Cardiac fibroblast (primary cell): ENCODE data around the gene GNB2.

Experiments
- DNase-seq, 2 donors: peaks; one replicate each; pipeline versions ENCODE4 v3.0.0 to v3.0.0-alpha.2; 2010; ENCODE audit warnings: low read depth in 2 of 2
- H3K4me3 ChIP-seq, 2 donors: replicated peaks in 1 of 2; 1 replicate in 1 of 2; 2 replicates in 1 of 2; pipeline ENCODE4 v1.5.1; 2011; ENCODE audit warnings: low read depth in 2 of 2, low read length in 2 of 2, mild to moderate bottlenecking in 2 of 2, moderate library complexity in 1 of 2
- TF ChIP-seq, protein P1 (sequence below): IDR thresholded peaks from one replicate; pipeline ENCODE4 v1.5.1; 2011; ENCODE audit warnings: low read depth, mild to moderate bottlenecking, low read length, inconsistent platforms

The GNB2 gene

DNA sequence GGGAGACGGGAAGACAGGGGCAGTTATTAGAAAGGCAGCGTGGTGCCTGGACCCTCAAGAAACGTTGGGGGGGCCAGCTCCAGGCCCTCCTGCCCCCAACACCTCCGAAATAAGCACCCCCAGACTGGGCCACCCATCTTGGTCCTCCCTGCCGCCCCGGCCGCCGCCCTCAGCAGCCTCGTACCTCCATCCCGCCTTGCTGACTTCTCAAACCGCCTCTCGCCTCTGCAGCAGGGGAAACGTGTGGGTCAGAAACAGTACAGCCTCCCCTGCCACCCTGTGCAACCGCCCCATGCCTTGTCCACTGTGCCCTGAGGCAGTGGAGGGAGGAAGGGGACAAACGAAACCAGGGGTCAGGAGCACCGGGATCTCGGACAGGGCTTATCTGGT, 13.3 kb downstream of the GNB2 start:
- DNase-seq: no peak
- H3K4me3 ChIP-seq: no peak overlapping the region
- TF ChIP-seq, protein P1, sequence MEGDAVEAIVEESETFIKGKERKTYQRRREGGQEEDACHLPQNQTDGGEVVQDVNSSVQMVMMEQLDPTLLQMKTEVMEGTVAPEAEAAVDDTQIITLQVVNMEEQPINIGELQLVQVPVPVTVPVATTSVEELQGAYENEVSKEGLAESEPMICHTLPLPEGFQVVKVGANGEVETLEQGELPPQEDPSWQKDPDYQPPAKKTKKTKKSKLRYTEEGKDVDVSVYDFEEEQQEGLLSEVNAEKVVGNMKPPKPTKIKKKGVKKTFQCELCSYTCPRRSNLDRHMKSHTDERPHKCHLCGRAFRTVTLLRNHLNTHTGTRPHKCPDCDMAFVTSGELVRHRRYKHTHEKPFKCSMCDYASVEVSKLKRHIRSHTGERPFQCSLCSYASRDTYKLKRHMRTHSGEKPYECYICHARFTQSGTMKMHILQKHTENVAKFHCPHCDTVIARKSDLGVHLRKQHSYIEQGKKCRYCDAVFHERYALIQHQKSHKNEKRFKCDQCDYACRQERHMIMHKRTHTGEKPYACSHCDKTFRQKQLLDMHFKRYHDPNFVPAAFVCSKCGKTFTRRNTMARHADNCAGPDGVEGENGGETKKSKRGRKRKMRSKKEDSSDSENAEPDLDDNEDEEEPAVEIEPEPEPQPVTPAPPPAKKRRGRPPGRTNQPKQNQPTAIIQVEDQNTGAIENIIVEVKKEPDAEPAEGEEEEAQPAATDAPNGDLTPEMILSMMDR: no peak

DNA sequence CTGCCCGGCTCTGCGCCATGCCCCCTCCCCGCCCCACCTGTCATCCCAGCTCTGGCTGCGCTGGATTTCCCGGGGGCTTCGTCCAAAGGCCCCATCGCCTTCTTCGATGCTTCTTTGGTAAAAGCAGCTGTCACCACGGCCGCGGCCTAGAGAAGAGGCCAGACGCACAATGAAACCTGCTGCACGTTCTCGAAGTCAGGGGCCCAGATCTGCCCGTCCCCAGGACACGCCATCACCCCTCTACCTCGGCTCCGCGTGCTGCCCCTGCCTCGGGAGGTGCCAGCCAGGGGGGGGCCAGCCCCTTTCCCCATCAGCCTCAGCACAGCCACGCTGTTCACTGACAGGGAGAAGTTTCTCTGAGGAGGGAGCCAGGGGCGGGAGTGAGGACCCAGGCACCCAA, 13.7 kb downstream of the GNB2 start:
- no peak overlapping the region for H3K4me3 ChIP-seq
- no peak for DNase-seq

DNA sequence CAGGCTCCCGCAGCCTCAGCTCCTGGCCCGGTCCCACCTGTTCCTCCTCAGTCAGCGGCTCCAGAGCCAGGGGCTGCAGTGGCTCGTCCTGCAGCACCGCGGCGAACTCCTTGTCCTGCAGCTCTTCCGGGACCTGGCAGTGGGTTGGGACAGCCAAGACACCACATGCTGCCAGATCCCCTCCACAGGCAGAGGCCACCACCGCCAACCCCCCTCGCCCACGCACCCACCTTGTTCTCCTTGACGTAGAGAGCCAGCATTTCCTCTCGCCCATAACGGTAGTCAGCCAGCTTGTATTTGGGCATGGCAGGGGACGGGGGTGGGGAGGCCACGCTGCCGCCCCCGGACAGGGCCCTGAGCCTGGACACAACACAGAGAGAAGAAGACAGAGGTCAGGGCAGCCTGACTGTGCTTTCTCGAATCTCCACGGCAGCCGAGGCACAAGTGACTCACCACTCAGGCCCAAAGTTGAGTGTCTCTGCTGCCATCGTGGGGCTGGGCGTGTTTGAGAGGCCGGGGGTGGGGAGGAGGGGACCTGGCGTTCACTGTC, 14.3 kb downstream of the GNB2 start:
- TF ChIP-seq, protein P1: no peak
- peak in 1 of 2 donors; percentile 30 for DNase-seq
- H3K4me3 ChIP-seq: no peak overlapping the region

More for the DNA sequence above, 13.7 kb downstream of the GNB2 start:
- TF ChIP-seq, protein P1: no peak

DNA sequence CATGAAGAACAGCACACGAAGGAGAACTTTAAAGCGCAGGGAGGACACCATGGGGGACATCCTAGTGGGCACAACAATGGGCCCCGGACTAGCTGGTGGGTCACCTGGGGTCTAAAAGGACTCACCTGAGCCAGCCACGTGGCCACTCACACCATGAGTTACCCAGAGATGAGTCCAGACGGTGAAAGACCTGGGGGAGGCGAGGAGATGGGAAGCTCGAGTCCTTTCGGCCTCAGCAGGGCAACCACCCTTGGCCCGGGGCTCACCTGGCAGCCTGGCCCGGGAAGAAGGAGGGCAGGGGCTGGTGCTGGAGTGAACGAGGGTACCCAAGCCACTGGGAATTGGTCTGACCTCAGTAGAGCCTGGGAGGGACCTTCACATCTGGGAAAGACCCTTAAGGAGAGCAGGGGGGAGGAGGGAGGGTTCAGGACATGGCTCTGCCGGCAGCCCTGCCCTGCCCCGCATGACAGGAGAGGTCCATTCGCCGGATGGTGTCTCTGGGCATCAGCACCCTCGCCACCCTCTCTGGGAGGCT, 14.9 kb downstream of the GNB2 start:
- TF ChIP-seq, protein P1: no peak
- no peak overlapping the region for H3K4me3 ChIP-seq
- DNase-seq: no peak

DNA sequence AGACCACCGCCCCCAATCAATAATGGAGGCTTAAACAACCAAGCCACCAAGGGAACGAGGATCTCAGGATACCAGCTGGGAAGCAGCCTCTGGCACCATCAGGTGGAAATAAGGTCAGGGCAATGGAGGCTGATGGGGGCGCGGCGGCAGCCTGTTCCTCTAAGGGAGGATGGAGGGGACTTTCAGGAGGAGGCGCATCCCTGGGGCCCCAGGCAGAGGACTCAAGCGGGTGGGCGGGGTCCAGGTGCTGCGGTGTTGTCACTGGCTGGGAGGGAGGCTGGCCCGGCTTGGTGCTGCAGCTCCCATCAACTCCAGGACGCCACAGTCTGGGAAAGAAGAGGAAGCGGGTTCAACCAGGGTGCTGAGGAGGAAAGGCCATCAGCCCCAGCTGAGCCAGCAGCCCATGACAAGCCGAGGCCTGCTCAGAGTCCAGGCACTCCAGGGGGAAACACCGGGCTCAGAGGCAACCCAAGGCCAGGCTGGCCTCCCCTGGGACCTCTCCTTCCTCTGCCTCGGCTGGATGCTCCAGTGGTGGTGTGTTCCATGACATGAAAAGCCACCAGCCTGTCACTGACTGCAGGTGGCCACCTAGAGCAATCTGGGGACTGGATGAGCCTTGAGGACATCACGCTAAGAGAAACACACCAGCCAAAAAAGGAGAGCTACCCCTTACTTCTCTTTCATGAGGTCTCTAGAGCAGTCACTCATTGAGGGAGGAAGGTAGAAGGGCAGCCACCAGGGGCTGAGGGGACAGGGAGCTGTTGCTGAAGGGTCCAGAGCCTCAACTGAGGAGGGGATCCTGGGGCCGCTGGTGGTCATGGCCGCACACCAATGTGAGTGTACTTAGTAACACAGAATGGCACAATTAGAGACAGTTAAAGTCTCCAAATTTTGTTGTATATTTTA, 15.9 kb downstream of the GNB2 start:
- no peak overlapping the region for H3K4me3 ChIP-seq
- no peak for DNase-seq
- TF ChIP-seq, protein P1: no peak

DNA sequence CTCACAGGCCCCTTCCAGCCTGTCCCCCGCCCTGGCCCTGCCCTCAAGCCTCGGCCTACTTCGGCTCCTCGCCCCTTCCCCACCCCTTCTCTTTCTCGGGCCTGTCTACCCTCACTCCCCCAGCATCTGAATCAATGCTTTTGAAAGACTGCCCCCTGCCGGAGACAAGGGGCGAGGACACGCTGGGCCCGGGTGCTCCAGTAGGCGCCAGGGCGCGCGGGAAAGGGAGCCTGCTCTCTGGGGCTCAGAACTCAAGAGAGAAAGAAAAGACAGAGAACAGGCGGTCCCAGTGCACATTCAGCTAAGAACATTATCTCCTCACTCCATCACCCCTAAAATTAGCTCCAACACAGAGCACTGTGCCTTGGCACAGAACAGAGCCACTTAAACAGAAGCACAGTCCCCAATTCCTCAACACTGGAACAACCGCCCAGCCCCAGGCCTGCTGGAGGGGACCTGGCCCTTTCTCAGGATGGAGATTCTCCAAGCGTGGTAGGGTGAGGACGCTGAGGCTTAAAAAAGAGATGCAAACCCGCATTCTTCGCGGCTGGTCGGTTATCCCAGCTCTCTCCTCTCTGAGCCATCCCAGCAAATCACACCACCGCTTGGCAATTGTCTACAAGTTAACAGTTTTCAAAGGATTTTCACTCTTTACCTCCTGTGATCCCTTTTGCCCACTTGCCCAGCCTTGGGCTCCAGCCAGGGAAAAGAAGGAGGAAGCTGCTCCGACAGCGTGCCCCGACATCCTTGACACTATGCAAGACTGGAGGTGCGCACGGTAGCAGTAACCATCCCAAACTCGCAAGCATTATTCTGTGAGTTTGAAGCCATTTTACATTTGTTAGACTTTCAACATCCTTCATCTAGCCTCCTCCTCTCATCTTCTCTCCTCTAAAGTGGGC, 18.4 kb downstream of the GNB2 start:
- DNase-seq: peak; percentile 75 to 78

More for the DNA sequence above, 18.4 kb downstream of the GNB2 start:
- H3K4me3 ChIP-seq: peak overlapping the region; percentile 5 to 73
- TF ChIP-seq, protein P1: peak; percentile 91
